Measurements from ENCODE around the gene PURA.

The PURA gene

DNA sequence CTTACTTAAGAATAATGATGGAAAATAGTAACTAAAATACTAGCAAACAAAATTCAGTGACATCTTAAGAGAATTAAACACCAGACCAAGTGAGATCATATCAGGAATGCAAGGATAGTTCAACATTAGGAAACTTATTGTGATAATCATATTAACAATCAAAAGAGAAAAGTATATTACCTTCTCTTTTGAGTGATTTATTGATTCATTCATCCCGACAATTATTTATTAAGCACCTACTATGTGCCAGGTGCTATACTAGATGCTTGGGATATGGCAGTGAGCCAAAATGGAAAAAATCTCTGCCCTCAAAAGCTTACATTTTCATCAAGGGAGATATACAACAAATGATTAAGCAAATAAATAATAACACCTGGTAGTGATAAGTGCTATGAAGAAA is 23.7 kb upstream of the PURA start:
- DNase-seq (ENCODE audit: low spot score) (no peak), ATAC-seq (ENCODE audit: low read depth) (no peak)
- no peaks in the 10 kb centered on the region for H3K36me3 ChIP-seq (ENCODE audit: low read depth)
- H3K4me1 ChIP-seq (ENCODE audit: insufficient read depth, poor library complexity, severe bottlenecking): no peaks in the 10 kb centered on the region
- H3K27me3 ChIP-seq (ENCODE audit: insufficient read depth, poor library complexity, severe bottlenecking): no peaks in the 10 kb centered on the region
- H3K9me3 ChIP-seq (ENCODE audit: severe bottlenecking): no peaks in the 10 kb centered on the region
- H3K4me3 ChIP-seq (ENCODE audit: severe bottlenecking): no peak overlapping the region
- TF ChIP-seq, protein P1, sequence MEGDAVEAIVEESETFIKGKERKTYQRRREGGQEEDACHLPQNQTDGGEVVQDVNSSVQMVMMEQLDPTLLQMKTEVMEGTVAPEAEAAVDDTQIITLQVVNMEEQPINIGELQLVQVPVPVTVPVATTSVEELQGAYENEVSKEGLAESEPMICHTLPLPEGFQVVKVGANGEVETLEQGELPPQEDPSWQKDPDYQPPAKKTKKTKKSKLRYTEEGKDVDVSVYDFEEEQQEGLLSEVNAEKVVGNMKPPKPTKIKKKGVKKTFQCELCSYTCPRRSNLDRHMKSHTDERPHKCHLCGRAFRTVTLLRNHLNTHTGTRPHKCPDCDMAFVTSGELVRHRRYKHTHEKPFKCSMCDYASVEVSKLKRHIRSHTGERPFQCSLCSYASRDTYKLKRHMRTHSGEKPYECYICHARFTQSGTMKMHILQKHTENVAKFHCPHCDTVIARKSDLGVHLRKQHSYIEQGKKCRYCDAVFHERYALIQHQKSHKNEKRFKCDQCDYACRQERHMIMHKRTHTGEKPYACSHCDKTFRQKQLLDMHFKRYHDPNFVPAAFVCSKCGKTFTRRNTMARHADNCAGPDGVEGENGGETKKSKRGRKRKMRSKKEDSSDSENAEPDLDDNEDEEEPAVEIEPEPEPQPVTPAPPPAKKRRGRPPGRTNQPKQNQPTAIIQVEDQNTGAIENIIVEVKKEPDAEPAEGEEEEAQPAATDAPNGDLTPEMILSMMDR (IDR thresholded peaks at IDR 0.05; ENCODE audit: poor library complexity, severe bottlenecking): no peak
- no peak overlapping the region for H3K27ac ChIP-seq (ENCODE audit: poor library complexity, severe bottlenecking)

DNA sequence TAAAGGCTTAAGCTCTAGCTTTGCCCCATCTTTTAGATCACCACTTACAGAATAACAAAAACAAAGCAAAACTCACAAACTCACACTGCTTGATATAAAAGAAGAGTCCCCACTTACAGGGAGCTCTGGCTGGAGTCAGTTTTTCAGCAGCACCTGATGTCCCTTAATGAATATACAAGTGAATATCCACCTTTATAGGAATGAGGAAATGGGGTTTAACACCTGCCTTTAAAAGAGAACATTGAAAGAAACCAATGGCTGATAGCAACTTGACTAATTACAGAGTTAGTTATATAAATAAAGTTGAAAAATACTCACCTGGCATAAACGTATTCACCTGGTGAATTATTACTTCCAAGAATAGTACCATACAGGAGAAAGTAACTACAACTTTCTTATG is 20.7 kb upstream of the PURA start:
- Histone ChIP-seq H3K36me3 (ENCODE audit: low read depth) (no peaks in the 10 kb centered on the region), H3K27ac (ENCODE audit: poor library complexity, severe bottlenecking) (no peak overlapping the region), H3K4me1 (ENCODE audit: insufficient read depth, poor library complexity, severe bottlenecking) (no peaks in the 10 kb centered on the region), H3K9me3 (ENCODE audit: severe bottlenecking) (no peaks in the 10 kb centered on the region), H3K4me3 (ENCODE audit: severe bottlenecking) (no peak overlapping the region), H3K27me3 (ENCODE audit: insufficient read depth, poor library complexity, severe bottlenecking) (no peaks in the 10 kb centered on the region)
- DNase-seq (ENCODE audit: low spot score): no peak
- no peak for ATAC-seq (ENCODE audit: low read depth)
- TF ChIP-seq, protein P1 (IDR thresholded peaks at IDR 0.05; ENCODE audit: poor library complexity, severe bottlenecking): no peak

DNA sequence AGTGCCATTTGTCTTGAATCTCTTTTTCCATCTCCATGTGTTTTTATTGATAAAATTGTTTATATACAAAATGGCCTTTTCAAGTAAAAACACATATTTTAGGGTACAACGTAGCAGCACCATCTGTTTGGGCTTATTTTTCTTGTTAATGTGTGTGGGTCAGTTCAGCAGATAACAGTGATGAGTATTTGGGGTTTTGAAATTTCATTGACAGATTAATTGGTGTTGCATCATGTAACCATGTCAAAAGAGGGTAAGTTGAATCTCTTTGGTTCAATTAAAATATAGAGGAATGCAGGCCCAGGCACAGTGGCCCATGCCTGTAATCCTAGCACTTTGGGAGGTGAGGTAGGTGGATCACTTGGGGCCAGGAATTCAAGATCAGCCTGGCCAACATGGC is 20.0 kb upstream of the PURA start:
- no peaks in the 10 kb centered on the region for H3K36me3 ChIP-seq (ENCODE audit: low read depth)
- no peak for ATAC-seq (ENCODE audit: low read depth)
- DNase-seq (ENCODE audit: low spot score): no peak
- H3K27me3 ChIP-seq (ENCODE audit: insufficient read depth, poor library complexity, severe bottlenecking): no peaks in the 10 kb centered on the region
- H3K27ac ChIP-seq (ENCODE audit: poor library complexity, severe bottlenecking): no peak overlapping the region
- H3K9me3 ChIP-seq (ENCODE audit: severe bottlenecking): no peaks in the 10 kb centered on the region
- no peaks in the 10 kb centered on the region for H3K4me1 ChIP-seq (ENCODE audit: insufficient read depth, poor library complexity, severe bottlenecking)
- TF ChIP-seq, protein P1 (IDR thresholded peaks at IDR 0.05; ENCODE audit: poor library complexity, severe bottlenecking): no peak
- no peak overlapping the region for H3K4me3 ChIP-seq (ENCODE audit: severe bottlenecking)

DNA sequence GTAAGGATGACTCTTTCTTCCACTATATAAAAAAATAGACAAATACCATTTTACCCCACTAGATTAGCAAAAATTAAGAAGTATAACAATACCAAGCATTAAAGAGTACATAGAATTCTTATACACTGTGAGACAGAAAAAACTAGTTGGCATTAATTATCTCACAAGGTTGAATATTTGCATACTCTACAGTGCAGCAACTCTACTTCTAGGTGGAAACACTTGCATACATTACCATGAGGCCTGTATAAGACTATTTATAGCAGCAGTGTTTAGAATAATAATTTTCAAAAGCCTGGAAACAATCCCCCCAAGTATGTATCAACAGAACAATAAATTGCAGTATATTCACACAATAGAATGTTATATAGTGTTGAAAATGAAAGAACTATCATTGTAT is 19.0 kb upstream of the PURA start:
- no peaks in the 10 kb centered on the region for H3K4me1 ChIP-seq (ENCODE audit: insufficient read depth, poor library complexity, severe bottlenecking)
- ATAC-seq (ENCODE audit: low read depth) (no peak), DNase-seq (ENCODE audit: low spot score) (no peak)
- TF ChIP-seq, protein P1 (IDR thresholded peaks at IDR 0.05; ENCODE audit: poor library complexity, severe bottlenecking): no peak
- no peak overlapping the region for H3K27ac ChIP-seq (ENCODE audit: poor library complexity, severe bottlenecking)
- H3K36me3 ChIP-seq (ENCODE audit: low read depth): no peaks in the 10 kb centered on the region
- no peak overlapping the region for H3K4me3 ChIP-seq (ENCODE audit: severe bottlenecking)
- no peaks in the 10 kb centered on the region for H3K9me3 ChIP-seq (ENCODE audit: severe bottlenecking)
- H3K27me3 ChIP-seq (ENCODE audit: insufficient read depth, poor library complexity, severe bottlenecking): no peaks in the 10 kb centered on the region

DNA sequence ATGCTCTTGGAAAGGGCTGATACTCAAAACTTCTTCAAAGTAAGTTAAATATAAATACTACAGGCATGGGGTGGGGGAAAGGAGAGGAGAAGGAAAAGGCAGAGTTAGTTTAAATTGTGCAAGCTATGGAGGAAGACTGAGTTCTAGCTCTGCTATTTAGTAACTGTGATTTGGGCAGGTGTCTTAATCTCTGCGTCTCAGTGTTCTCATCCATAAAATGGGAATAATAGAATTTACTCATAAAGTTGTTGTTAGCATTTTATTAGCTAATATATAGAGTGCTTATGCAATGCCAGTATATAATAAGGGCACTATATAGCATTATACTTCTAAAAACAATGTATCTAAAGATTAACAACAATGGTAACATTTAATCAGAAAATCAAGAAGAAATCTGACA is 12.7 kb upstream of the PURA start:
- Histone ChIP-seq H3K4me1 (ENCODE audit: insufficient read depth, poor library complexity, severe bottlenecking) (no peaks in the 10 kb centered on the region), H3K27ac (ENCODE audit: poor library complexity, severe bottlenecking) (no peak overlapping the region), H3K4me3 (ENCODE audit: severe bottlenecking) (no peak overlapping the region), H3K27me3 (ENCODE audit: insufficient read depth, poor library complexity, severe bottlenecking) (no peaks in the 10 kb centered on the region), H3K9me3 (ENCODE audit: severe bottlenecking) (no peaks in the 10 kb centered on the region), H3K36me3 (ENCODE audit: low read depth) (no peaks in the 10 kb centered on the region)
- TF ChIP-seq, protein P1 (IDR thresholded peaks at IDR 0.05; ENCODE audit: poor library complexity, severe bottlenecking): no peak
- no peak for DNase-seq (ENCODE audit: low spot score)
- no peak for ATAC-seq (ENCODE audit: low read depth)

All from RWPE2 (cell line).